Upper lobe of left lung (tissue), 6 donors: Measurements from ENCODE around the gene SH3BP5. TPM values are rescaled to one million over a fixed set of nuclear protein-coding genes. Genes with fewer than 3 reads are reported as not detected.
A peak's percentile ranks its signal among the peaks of the same experiment; 100 is the strongest.

Source experiments
- ATAC-seq, 2 donors: fragments of 200-7000 bp; cut with Tn5 transposase; one replicate each; pipeline ENCODE4 v1.9.1; 2022; ENCODE audit warnings: mild to moderate bottlenecking in 2 of 2, moderate library complexity in 2 of 2; ENCODE audit not compliant: low FRiP score in 2 of 2
- DNase-seq, 2 donors: peaks; one replicate each; pipeline ENCODE4 v3.0.0-alpha.2; 2019 to 2020
- H3K27ac ChIP-seq, 4 donors: fragments of 200-600 bp; sonication (generic); one replicate each; pipeline ENCODE4 v1.5.1; 2016 to 2019
- H3K27me3 ChIP-seq, 4 donors: fragments of 200-600 bp; sonication (generic); one replicate each; pipeline ENCODE4 v1.5.1; 2017 to 2019
- H3K36me3 ChIP-seq, 4 donors: fragments of 200-600 bp; sonication (generic); one replicate each; pipeline ENCODE4 v1.5.1; 2016 to 2019
- H3K4me1 ChIP-seq, 4 donors: fragments of 200-600 bp; sonication (generic); one replicate each; pipeline ENCODE4 v1.5.1; 2018 to 2019
- H3K4me3 ChIP-seq, 4 donors: fragments of 200-600 bp; sonication (generic); one replicate each; pipeline ENCODE4 v1.5.1; 2017 to 2019; ENCODE audit warnings: mild to moderate bottlenecking in 2 of 4, moderate library complexity in 1 of 4
- H3K9me3 ChIP-seq, 4 donors: fragments of 200-600 bp; sonication (generic); one replicate each; pipeline ENCODE4 v1.5.1; 2018 to 2019
- EP300 ChIP-seq, 4 donors: sonication (generic); formaldehyde crosslinking; IDR thresholded peaks; one replicate each; pipeline ENCODE4 v1.5.1; 2017; ENCODE audit warnings: antibody characterized with exemption in 4 of 4, control low read depth in 2 of 4
- POLR2A ChIP-seq, 4 donors: fragments of 450-650 bp; IDR thresholded peaks; one replicate each; pipeline ENCODE4 v1.5.1; 2016 to 2017; ENCODE audit warnings: antibody characterized with exemption in 4 of 4, mild to moderate bottlenecking in 2 of 4
- POLR2AphosphoS5 ChIP-seq, 2 donors: sonication (generic); formaldehyde crosslinking; IDR thresholded peaks; one replicate each; pipeline ENCODE4 v1.5.1; 2017; ENCODE audit warnings: antibody characterized with exemption in 2 of 2
- WGBS, 2 donors: methylation state at CpG; one replicate each; pipeline ENCODE4 v1.1.5; 2017 to 2018; 5-methylcytosine and 5-hydroxymethylcytosine counted together
- total RNA-seq, 6 donors: library from RNA; depleted of rRNA in 4 of 6; stranded (reverse); fragments of >200 nt in 4 of 6; gene quantifications; one replicate each; pipeline versions ENCODE4 v1.1.0 to v1.2.1, GENCODE V29; 2016 to 2021
- TF ChIP-seq, protein P1 (sequence below), 6 experiments: fragments of 450-650 bp in 4 of 6; fragments of 200-600 bp in 2 of 6; sonication (generic) in 2 of 6; IDR thresholded peaks; one replicate each; pipeline ENCODE4 v1.5.1; 2016 to 2019; ENCODE audit warnings: antibody characterized with exemption in 6 of 6
- donor health status: DM: no; HTN: no; CAD: no; lungs with moderate emphysema.
- donor health status: DM: no; HTN: yes; CAD: no; lungs with severe emphysema.

The SH3BP5 gene
- total RNA-seq, 6 donors from 2014 or later: 83.8 to 150 (median 94.7) TPM

DNA sequence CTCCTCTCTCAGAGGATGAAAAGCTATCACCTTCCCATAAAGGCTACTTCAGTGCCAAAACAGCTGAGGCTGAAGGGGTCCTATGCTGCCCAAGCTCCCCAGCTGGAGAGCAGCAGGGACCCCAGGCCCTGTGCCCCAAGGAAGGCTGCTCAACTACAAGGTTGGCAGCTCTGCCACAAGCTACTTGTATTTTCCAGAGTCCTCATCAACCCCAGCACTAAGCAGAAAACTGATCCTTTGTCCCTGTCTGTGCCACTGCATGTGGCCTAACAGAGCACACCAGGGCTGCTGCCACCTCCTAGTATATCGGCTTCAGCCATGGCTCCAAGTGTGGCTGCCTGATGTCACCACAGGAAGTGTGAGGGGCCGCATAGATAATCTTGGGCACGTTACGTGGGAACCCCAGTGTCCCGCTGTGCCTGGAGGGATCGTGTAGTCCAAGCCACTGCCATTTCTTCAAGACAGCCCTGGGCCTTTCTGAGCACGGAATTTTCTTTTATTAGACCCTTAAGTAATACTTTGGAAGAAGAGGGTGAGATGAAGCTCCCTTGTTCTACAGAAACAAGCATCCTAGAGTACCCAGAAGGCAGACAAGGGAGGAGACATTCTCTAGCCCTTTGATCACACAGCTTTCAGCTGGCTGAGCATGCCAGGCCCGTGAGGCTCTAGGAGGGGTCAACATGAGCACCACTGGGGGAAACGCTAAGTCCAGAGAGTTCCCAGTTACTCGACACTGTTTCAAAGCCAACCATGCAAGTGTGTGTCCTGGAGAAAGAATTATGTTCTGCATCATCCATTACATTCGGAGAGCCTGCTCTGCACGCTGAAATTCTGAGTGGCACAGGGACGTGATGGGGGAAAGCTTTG, 65.6 kb downstream of the SH3BP5 start:
- DNase-seq (no peak), ATAC-seq (no peak)
- Histone ChIP-seq H3K27ac (peak overlapping the region in 2 of 4 donors; percentile 22 to 52), H3K9me3 (no peaks in the 10 kb centered on the region), H3K36me3 (peaks cover 0 to 27% (median 11%) of the 10 kb centered on the region in 4 donors), H3K4me1 (peaks cover 43 to 65% (median 64%) of the 10 kb centered on the region in 4 donors), H3K27me3 (no peaks in the 10 kb centered on the region), H3K4me3 (no peak overlapping the region)
- 66 to 69% methylated on average over 12 to 13 of the region's 13 CpGs for WGBS, 2 donors
- TF ChIP-seq EP300 (IDR thresholded peaks at IDR 0.05) (no peak), POLR2A (IDR thresholded peaks at IDR 0.05) (no peak), POLR2AphosphoS5 (IDR thresholded peaks at IDR 0.05) (no peak)
- TF ChIP-seq, protein P1, sequence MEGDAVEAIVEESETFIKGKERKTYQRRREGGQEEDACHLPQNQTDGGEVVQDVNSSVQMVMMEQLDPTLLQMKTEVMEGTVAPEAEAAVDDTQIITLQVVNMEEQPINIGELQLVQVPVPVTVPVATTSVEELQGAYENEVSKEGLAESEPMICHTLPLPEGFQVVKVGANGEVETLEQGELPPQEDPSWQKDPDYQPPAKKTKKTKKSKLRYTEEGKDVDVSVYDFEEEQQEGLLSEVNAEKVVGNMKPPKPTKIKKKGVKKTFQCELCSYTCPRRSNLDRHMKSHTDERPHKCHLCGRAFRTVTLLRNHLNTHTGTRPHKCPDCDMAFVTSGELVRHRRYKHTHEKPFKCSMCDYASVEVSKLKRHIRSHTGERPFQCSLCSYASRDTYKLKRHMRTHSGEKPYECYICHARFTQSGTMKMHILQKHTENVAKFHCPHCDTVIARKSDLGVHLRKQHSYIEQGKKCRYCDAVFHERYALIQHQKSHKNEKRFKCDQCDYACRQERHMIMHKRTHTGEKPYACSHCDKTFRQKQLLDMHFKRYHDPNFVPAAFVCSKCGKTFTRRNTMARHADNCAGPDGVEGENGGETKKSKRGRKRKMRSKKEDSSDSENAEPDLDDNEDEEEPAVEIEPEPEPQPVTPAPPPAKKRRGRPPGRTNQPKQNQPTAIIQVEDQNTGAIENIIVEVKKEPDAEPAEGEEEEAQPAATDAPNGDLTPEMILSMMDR (IDR thresholded peaks at IDR 0.05): no peak

DNA sequence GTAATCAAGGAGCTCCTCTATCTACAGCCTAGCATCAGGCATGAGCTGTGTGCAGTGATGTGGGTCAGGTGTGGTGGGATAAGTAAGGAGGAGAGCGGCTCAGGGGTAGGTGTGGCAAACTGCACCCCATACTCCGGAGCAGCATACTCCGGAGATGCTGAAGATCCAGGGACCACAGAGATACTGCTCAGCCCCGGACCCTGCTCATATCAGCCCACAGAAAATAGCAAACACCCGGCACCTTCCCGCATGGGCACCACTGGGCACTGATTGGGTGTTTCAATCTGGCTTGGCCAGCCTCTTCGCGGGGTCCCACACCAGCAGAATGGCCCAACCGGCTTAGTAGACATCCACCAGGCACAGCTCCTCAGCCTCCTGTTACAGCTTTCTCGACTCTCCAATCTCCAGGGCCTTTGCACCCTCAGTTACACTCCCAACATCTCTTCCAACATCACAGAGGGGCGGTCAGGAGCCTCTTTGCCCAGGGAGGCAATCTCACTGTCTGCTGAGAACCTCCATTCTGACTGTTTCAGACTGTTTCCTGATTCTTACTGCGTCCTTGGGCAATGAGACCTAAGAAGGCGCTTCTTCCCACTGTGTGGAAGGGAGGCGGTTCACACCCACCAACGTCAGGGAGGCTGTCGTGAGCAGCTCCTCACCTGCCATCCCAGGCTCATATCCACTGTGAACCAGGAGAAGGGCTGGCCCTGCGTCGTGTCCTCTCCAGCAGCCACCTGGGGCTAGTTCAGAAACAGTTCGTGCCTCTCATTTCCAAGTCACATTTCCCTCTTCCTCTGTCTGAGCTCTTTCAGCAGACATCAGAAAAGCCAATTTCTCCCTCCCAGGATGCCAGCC, 66.5 kb downstream of the SH3BP5 start:
- no peak for TF ChIP-seq POLR2AphosphoS5 (IDR thresholded peaks at IDR 0.05)
- TF ChIP-seq, protein P1 (IDR thresholded peaks at IDR 0.05): no peak
- TF ChIP-seq EP300 (IDR thresholded peaks at IDR 0.05): no peak
- no peak for TF ChIP-seq POLR2A (IDR thresholded peaks at IDR 0.05)
- no peaks in the 10 kb centered on the region for H3K9me3 ChIP-seq

DNA sequence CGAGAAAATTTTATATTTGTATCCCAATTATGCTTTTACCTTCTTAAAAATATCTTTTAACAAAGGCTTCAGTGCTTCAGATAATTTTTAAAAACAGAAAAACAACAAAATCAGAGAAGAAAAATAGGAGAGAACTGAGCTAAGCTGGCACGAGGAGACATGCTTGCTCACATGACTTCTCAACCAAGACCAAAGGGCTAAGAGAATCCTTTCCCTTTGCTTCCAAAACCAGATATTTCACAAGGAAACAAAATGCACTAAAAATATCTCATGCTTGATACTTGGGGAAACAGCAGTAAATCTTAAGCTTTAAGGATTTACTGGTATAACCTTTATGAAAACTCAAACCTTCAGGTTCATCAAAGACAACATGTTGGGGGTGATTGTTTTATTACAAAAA, 67.9 kb downstream of the SH3BP5 start:
- Histone ChIP-seq H3K36me3 (peaks cover 6 to 49% (median 27%) of the 10 kb centered on the region in 4 donors), H3K4me3 (no peak overlapping the region), H3K27ac (peak overlapping the region in 1 of 4 donors; percentile 45), H3K9me3 (no peaks in the 10 kb centered on the region), H3K4me1 (peaks cover 27 to 47% (median 45%) of the 10 kb centered on the region in 4 donors), H3K27me3 (no peaks in the 10 kb centered on the region)
- ATAC-seq: no peak
- DNase-seq: no peak
- 67 to 74% methylated on average over 2 of the region's 2 CpGs for WGBS, 2 donors
- no peak for TF ChIP-seq POLR2A (IDR thresholded peaks at IDR 0.05)

More for the DNA sequence above, 66.5 kb downstream of the SH3BP5 start:
- H3K4me3 ChIP-seq: no peak overlapping the region
- 87 to 89% methylated on average over 17 to 19 of the region's 19 CpGs for WGBS, 2 donors
- peaks cover 0 to 35% (median 16%) of the 10 kb centered on the region in 4 donors for H3K36me3 ChIP-seq
- H3K27ac ChIP-seq: peak overlapping the region in 3 of 4 donors; percentile 22 to 52 (median 32)
- H3K27me3 ChIP-seq: no peaks in the 10 kb centered on the region
- peaks cover 36 to 58% (median 57%) of the 10 kb centered on the region in 4 donors for H3K4me1 ChIP-seq
- ATAC-seq (no peak), DNase-seq (peak in 1 of 2 donors; percentile 16)

DNA sequence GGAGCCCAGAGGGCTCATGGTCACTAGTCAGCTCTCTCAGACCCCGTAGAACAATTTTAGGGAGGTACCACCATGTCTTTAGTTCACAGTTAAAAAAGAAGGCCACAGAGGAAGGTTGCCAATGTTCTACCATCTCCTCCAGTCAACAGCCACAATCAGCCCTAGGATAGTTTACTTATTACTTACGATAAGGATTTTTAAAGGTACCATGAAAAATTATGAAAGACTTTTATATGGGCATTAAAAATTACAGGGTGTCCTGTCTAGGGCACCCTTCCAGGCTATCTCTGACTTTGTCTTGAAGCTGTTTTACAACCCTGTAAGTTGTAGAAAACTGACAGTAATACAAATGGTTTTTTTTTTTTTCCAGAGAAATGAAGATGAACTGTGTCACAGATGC, 68.5 kb downstream of the SH3BP5 start:
- ATAC-seq (no peak), DNase-seq (no peak)
- Histone ChIP-seq H3K9me3 (no peaks in the 10 kb centered on the region), H3K27ac (peak overlapping the region in 1 of 4 donors; percentile 45), H3K4me1 (peaks cover 22 to 41% (median 39%) of the 10 kb centered on the region in 4 donors), H3K36me3 (peaks cover 6 to 49% (median 30%) of the 10 kb centered on the region in 4 donors), H3K4me3 (no peak overlapping the region), H3K27me3 (no peaks in the 10 kb centered on the region)
- WGBS, 2 donors: 64 to 67% methylated on average over 2 of the region's 2 CpGs
- TF ChIP-seq, protein P1 (IDR thresholded peaks at IDR 0.05): no peak
- TF ChIP-seq POLR2AphosphoS5 (IDR thresholded peaks at IDR 0.05): no peak
- TF ChIP-seq EP300 (IDR thresholded peaks at IDR 0.05): no peak
- no peak for TF ChIP-seq POLR2A (IDR thresholded peaks at IDR 0.05)

DNA sequence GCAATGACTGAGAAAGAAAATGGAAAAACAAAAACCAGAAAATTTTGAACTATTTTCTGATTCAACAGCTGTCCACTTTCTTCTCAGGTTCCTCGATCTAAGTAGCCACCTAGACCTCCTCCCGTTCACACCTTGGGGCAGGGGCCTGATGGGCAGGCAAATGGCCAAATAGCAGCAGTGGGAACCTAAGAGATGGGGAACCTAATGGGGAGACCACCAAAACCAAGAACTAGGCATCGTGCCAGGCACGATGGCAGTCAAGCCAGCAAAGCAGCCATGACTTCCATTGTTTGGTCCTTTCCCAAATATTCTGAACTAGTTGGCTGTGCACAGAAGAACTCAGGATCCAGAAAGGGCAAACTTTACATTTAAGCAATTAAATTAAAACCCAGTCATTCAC, 69.3 kb downstream of the SH3BP5 start:
- Histone ChIP-seq H3K4me1 (peaks cover 14 to 34% (median 31%) of the 10 kb centered on the region in 4 donors), H3K27me3 (no peaks in the 10 kb centered on the region), H3K4me3 (no peak overlapping the region), H3K9me3 (no peaks in the 10 kb centered on the region), H3K27ac (peak overlapping the region in 1 of 4 donors; percentile 32), H3K36me3 (peaks cover 6 to 49% (median 33%) of the 10 kb centered on the region in 4 donors)
- ATAC-seq (no peak), DNase-seq (no peak)
- TF ChIP-seq EP300 (IDR thresholded peaks at IDR 0.05): no peak
- TF ChIP-seq, protein P1 (IDR thresholded peaks at IDR 0.05): no peak
- no peak for TF ChIP-seq POLR2A (IDR thresholded peaks at IDR 0.05)
- WGBS, 2 donors: 80 to 84% methylated on average over 4 of the region's 4 CpGs
